GM19397 (cell line): ENCODE results near the gene PRR32.
"Not testable (repeated sequence)": the region's sequence is repeated elsewhere in the genome, so short reads cannot be mapped to it uniquely, and the experiment has no call there.

ENCODE experiments used
- ATAC-seq: cut with Tn5 transposase; IDR thresholded peaks from one replicate; pipeline ENCODE4 v1.9.1; 2021; ENCODE audit warnings: mild to moderate bottlenecking, moderate library complexity; ENCODE audit not compliant: unreplicated experiment

The PRR32 gene

GRCh38 chrX:126819429-126819828, at the start of gene PRR32:
TSS of gene PRR32 (plus strand) at chrX:126819729. CDS start at chrX:126819844, 115 bp downstream.
- no peak for ATAC-seq

GRCh38 chrX:126770179-126770578, 49.4 kb upstream of the PRR32 start:
- no peak for ATAC-seq

- no peak for ATAC-seq
Measured at GRCh38 chrX:126785539-126785938, 34.0 kb upstream of the PRR32 start.

- no peak for ATAC-seq
Measured at GRCh38 chrX:126799059-126799458, 20.5 kb upstream of the PRR32 start.

GRCh38 chrX:126806784-126807183, 12.7 kb upstream of the PRR32 start:
- not testable (repeated sequence) for ATAC-seq

- ATAC-seq = no peak
Measured at GRCh38 chrX:126815806-126816205, 3.7 kb upstream of the PRR32 start.

- no peak for ATAC-seq
Measured at GRCh38 chrX:126820700-126821420, 1.3 kb downstream of the PRR32 start.

GRCh38 chrX:126824338-126825007, 4.9 kb downstream of the PRR32 start:
- ATAC-seq = no peak

- ATAC-seq = no peak
Measured at GRCh38 chrX:126825566-126826193, 6.2 kb downstream of the PRR32 start.

- no peak for ATAC-seq
Measured at GRCh38 chrX:126836186-126836585, 16.7 kb downstream of the PRR32 start.

GRCh38 chrX:126847143-126847542, 27.6 kb downstream of the PRR32 start:
- no peak for ATAC-seq

GRCh38 chrX:126855839-126856524, 36.5 kb downstream of the PRR32 start:
- no peak for ATAC-seq
